K562 (cell line): ENCODE results near the gene LRRC49. TPM values are rescaled to one million over a fixed set of nuclear protein-coding genes. Genes with fewer than 3 reads are reported as not detected.

ENCODE experiments used
- ATAC-seq: fragments of 200-7000 bp; cut with Tn5 transposase; 3 replicates; pipeline ENCODE4 v1.9.1; 2020; ENCODE audit warnings: moderate library complexity
- BruUV-seq: library from RNA; stranded (reverse); fragments of 400-500 nt; replicated peaks from 2 replicates; lab custom pipeline; 2021; lab: Mats Ljungman, UMichigan
- CTCF ChIA-PET: fragments of 300-600 bp; formaldehyde crosslinking; extraction: SDS; loops from one replicate; lab custom pipeline; 2021; ENCODE audit warnings: low intra/inter-chr PET ratio; lab: Yijun Ruan, JAX
- POLR2A ChIA-PET: fragments of 300-600, 350-650 bp; sonication (Branson Sonifier 250); formaldehyde crosslinking; extraction: SDS; loops from one replicate; lab custom pipeline; 2021; ENCODE audit warnings: antibody characterized with exemption, inconsistent platforms; lab: Yijun Ruan, JAX
- DNase-seq, 4 experiments: peaks; one replicate each; pipeline versions ENCODE4 v3.0.0 to v3.0.0-alpha.2; 2011 to 2018; ENCODE audit warnings: low spot score in 3 of 4, mixed read lengths in 3 of 4; ENCODE audit errors: extremely low read depth in 1 of 4
- FAIRE-seq: peaks from 2 replicates; lab custom pipeline; 2011; peaks lifted over from hg19 to GRCh38; lab: Jason Lieb, UNC
- H2AFZ ChIP-seq: 2 replicates; pipeline ENCODE4 v1.6.0; 2011; ENCODE audit warnings: low read depth, low read length, control low read depth, inconsistent platforms
- H3K27ac ChIP-seq: fragments of 200-600 bp; 3 replicates; pipeline ENCODE4 v1.8.0; 2011; ENCODE audit warnings: low read depth, mild to moderate bottlenecking, control low read depth, inconsistent platforms, low read length, moderate library complexity, mixed read lengths; ENCODE audit errors: extremely low read depth
- H3K27me3 ChIP-seq, 2 experiments: fragments of 300-600 bp in 1 of 2; 2 replicates in 1 of 2; 3 replicates in 1 of 2; pipeline versions ENCODE4 v1.6.0 to v1.8.0; 2011; ENCODE audit warnings: inconsistent platforms in 2 of 2, low read length in 2 of 2, mild to moderate bottlenecking in 1 of 2, mixed read lengths in 1 of 2, moderate library complexity in 1 of 2; ENCODE audit not compliant: control insufficient read depth in 2 of 2, insufficient read depth in 2 of 2
- H3K36me3 ChIP-seq: fragments of 300-600 bp; 3 replicates; pipeline ENCODE4 v1.8.0; 2011; ENCODE audit warnings: mild to moderate bottlenecking, low read length, inconsistent platforms; ENCODE audit not compliant: control insufficient read depth, insufficient read depth
- H3K4me1 ChIP-seq, 2 experiments: fragments of 200-600 bp in 1 of 2; replicated peaks in 1 of 2; 2 replicates in 1 of 2; 3 replicates in 1 of 2; pipeline versions ENCODE4 v1.5.1 to v1.8.0; 2011; ENCODE audit warnings: inconsistent platforms in 2 of 2, low read length in 2 of 2, mild to moderate bottlenecking in 1 of 2, mixed read lengths in 1 of 2, moderate library complexity in 1 of 2; ENCODE audit not compliant: control insufficient read depth in 2 of 2, insufficient read depth in 2 of 2
- H3K4me2 ChIP-seq: 2 replicates; pipeline ENCODE4 v1.6.1; 2011; ENCODE audit warnings: low read length, control low read depth, inconsistent platforms, mixed read lengths; ENCODE audit not compliant: insufficient read depth
- H3K4me3 ChIP-seq: fragments of 200-600 bp; sonication (generic), shearing (Covaris generic); 2 replicates; pipeline ENCODE4 v1.5.1; 2016; ENCODE audit warnings: control low read depth, inconsistent platforms
- H3K79me2 ChIP-seq: fragments of 200-600 bp; 3 replicates; pipeline ENCODE4 v1.8.0; 2011; ENCODE audit warnings: low read length, inconsistent platforms; ENCODE audit not compliant: control insufficient read depth, insufficient read depth
- H3K9ac ChIP-seq, 2 experiments: 2 replicates each; pipeline versions ENCODE4 v1.6.0 to v1.6.1; 2011; ENCODE audit warnings: low read depth in 2 of 2, low read length in 2 of 2, control low read depth in 1 of 2, inconsistent platforms in 1 of 2, mild to moderate bottlenecking in 1 of 2, mixed read lengths in 1 of 2; ENCODE audit not compliant: insufficient read depth in 1 of 2
- H3K9me1 ChIP-seq: one replicate; pipeline ENCODE4 v1.6.0; 2011; ENCODE audit warnings: inconsistent platforms, mild to moderate bottlenecking, low read length, moderate library complexity; ENCODE audit not compliant: control insufficient read depth, insufficient read depth
- H3K9me3 ChIP-seq: replicated peaks from 2 replicates; pipeline ENCODE4 v1.5.1; 2011; ENCODE audit warnings: low read depth, low read length, inconsistent platforms; ENCODE audit not compliant: control insufficient read depth, insufficient read depth
- H4K20me1 ChIP-seq: replicated peaks from 2 replicates; pipeline ENCODE4 v1.6.1; 2011; ENCODE audit warnings: low read length, inconsistent platforms, mixed read lengths; ENCODE audit not compliant: control insufficient read depth, insufficient read depth
- HNRNPLL ChIP-seq: fragments of 200-400 bp; formaldehyde crosslinking; IDR thresholded peaks from 2 replicates; pipeline ENCODE4 v1.6.1; 2017; ENCODE audit warnings: low read length, low read depth, mild to moderate bottlenecking; ENCODE audit not compliant: poor library complexity, severe bottlenecking
- SIRT6 ChIP-seq: IDR thresholded peaks from one replicate; pipeline ENCODE4 v1.6.1; 2012; ENCODE audit warnings: low read depth, mild to moderate bottlenecking, control low read depth, inconsistent platforms, low read length, moderate library complexity
- THRA ChIP-seq: fragments of 450-650 bp; IDR thresholded peaks from 2 replicates; pipeline ENCODE4 v1.6.1; 2017; ENCODE audit warnings: mild to moderate bottlenecking, moderate library complexity
- ZNF699 ChIP-seq: fragments of 250-450 bp; sonication (Bioruptor Pico); IDR thresholded peaks from 2 replicates; pipeline ENCODE4 v1.8.0; 2021; ENCODE audit warnings: mild to moderate bottlenecking, moderate library complexity; ENCODE audit not compliant: insufficient replicate concordance
- ZNF778 ChIP-seq: fragments of 450-650 bp; formaldehyde crosslinking; IDR thresholded peaks from 2 replicates; pipeline ENCODE4 v1.4.0; 2020; ENCODE audit warnings: mild to moderate bottlenecking, moderate library complexity
- WGBS: fragments of 100-300 bp; shearing (Covaris generic); methylation state at CpG from one replicate; pipeline ENCODE4 v1.1.6; 2016; ENCODE audit warnings: low coverage, mixed read lengths; ENCODE audit not compliant: insufficient coverage; ENCODE audit errors: missing lambda C conversion rate; 5-methylcytosine and 5-hydroxymethylcytosine counted together
- in situ Hi-C: fragments of 300-500 bp; cut with MboI; formaldehyde crosslinking; loops from 4 replicates; pipeline ENCODE4 v1.15.0; 2018; ENCODE audit warnings: inconsistent platforms, mixed read lengths
- intact Hi-C: fragments of 100-400 bp; cut with micrococcal nuclease; formaldehyde crosslinking; loops from 2 replicates; pipeline ENCODE4 v1.14.2; 2022
- polyA plus RNA-seq, 8 experiments: library from polyadenylated mRNA; depleted of rRNA in 4 of 8; stranded (reverse) in 5 of 8; unstranded in 3 of 8; fragments of >200 nt; fragmentation: Nextera tagmentation in 2 of 8; fragmentation: Illumina TruSeq in 1 of 8; extraction: Ambion mirVana in 2 of 8; extraction: Trizol in 1 of 8; gene quantifications; 2 replicates each; pipeline versions ENCODE4 v1.2.1 to v1.2.3, GENCODE V29; 2011 to 2014; ENCODE audit warnings: inconsistent platforms in 1 of 8, missing spikeins in 1 of 8
- total RNA-seq, 7 experiments: library from RNA; depleted of rRNA in 6 of 7; stranded (reverse); fragments of >200 nt in 6 of 7; fragmentation: Illumina TruSeq in 2 of 7; extraction: Trizol in 2 of 7; gene quantifications; 2 replicates each; pipeline versions ENCODE4 v1.2.1 to v1.2.3, GENCODE V29; 2011 to 2021; ENCODE audit warnings: low replicate concordance in 1 of 7

The LRRC49 gene
- total and polyA plus RNA-seq, 9 of the 15 experiments (the other 6 are each of a cell fraction or from before 2014, with no cell fraction given), result 0.32 TPM; not detected in 8

GRCh38 chr15:70954171-70954570, 61.5 kb downstream of the LRRC49 start:
- Histone ChIP-seq H2AFZ (no peak overlapping the region), H3K4me2 (no peak overlapping the region), H3K4me3 (no peak overlapping the region)
- ChIA-PET POLR2A (no interaction called here), CTCF (no interaction called here)
- TF ChIP-seq THRA, result no peak
- no peak for TF ChIP-seq SIRT6
- TF ChIP-seq HNRNPLL, result no peak
- TF ChIP-seq ZNF778 (CRISPR knock-in tag), result no peak
- TF ChIP-seq, all 486 proteins: peak for 0
- H3K79me2 ChIP-seq, result no peaks in the 10 kb centered on the region
- no peaks in the 10 kb centered on the region for H4K20me1 ChIP-seq
- no peak for DNase-seq
- BruUV-seq, result no TSS peak
- no peaks in the 10 kb centered on the region for H3K36me3 ChIP-seq
- H3K27ac ChIP-seq, result no peak overlapping the region
- H3K27me3 ChIP-seq, result no peaks in the 10 kb centered on the region
- 0% methylated on average over 1 of the region's 1 CpG for WGBS
- no peak for ATAC-seq
- intact Hi-C loops (no loop called here), in situ Hi-C loops (loop anchor here (25.0 kb wide), 1 partner anchor 783 kb away; no protein-coding TSS in a partner anchor)
- H3K4me1 ChIP-seq, result no peaks in the 10 kb centered on the region
- H3K9me1 ChIP-seq, result no peaks in the 10 kb centered on the region
- FAIRE-seq, result no peak
- H3K9me3 ChIP-seq, result no peaks in the 10 kb centered on the region
- H3K9ac ChIP-seq, result no peak overlapping the region

DNA sequence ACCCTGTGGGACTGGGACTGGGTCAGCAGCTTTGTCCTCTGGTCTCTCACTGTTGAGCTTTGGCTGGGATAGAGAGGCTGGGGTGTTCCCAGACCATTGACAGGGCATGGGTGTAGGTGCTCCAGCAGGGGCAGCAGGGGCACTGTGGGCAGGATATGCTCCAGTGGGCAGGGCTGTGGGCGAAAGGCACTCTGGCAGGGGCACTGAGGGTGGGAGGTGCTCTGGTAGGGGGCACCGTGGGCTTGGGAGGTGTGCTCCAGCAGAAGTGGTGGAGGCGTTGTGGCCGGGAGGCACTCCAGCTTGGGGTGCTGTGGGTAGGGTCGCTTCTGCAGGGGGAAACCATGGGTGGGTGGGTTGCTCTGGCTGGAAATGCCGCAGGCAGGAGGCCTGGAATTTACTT, 62.1 kb downstream of the LRRC49 start:
- Histone ChIP-seq H4K20me1 (no peaks in the 10 kb centered on the region), H3K9ac (no peak overlapping the region), H2AFZ (no peak overlapping the region), H3K4me2 (no peak overlapping the region), H3K4me3 (no peak overlapping the region), H3K4me1 (no peaks in the 10 kb centered on the region), H3K9me1 (no peaks in the 10 kb centered on the region), H3K27me3 (no peaks in the 10 kb centered on the region), H3K36me3 (no peaks in the 10 kb centered on the region), H3K27ac (no peak overlapping the region), H3K79me2 (no peaks in the 10 kb centered on the region), H3K9me3 (no peaks in the 10 kb centered on the region)
- ChIA-PET CTCF (no interaction called here), POLR2A (no interaction called here)
- no TSS peak for BruUV-seq
- DNase-seq (no peak), ATAC-seq (no peak), FAIRE-seq (no peak)
- WGBS, result 0% methylated on average over 2 of the region's 6 CpGs
- in situ Hi-C loops, result loop anchor here (25.0 kb wide), 1 partner anchor 783 kb away; no protein-coding TSS in a partner anchor
- intact Hi-C loops, result no loop called here
- no peak for TF ChIP-seq ZNF699
